NCI-H146 treated with DMSO at 0.1 percent for 48 hours (cell line): Measurements from ENCODE around the gene NPC1.
A peak's percentile ranks its signal among the peaks of the same experiment; 100 is the strongest.
"Not testable (repeated sequence)": the region's sequence is repeated elsewhere in the genome, so short reads cannot be mapped to it uniquely, and the experiment has no call there.

Experiments used
- DNase-seq: peaks from one replicate; lab custom pipeline; 2025; ENCODE audit not compliant: unreplicated experiment; lab: John Stamatoyannopoulos, UW

NPC1 gene

DNA sequence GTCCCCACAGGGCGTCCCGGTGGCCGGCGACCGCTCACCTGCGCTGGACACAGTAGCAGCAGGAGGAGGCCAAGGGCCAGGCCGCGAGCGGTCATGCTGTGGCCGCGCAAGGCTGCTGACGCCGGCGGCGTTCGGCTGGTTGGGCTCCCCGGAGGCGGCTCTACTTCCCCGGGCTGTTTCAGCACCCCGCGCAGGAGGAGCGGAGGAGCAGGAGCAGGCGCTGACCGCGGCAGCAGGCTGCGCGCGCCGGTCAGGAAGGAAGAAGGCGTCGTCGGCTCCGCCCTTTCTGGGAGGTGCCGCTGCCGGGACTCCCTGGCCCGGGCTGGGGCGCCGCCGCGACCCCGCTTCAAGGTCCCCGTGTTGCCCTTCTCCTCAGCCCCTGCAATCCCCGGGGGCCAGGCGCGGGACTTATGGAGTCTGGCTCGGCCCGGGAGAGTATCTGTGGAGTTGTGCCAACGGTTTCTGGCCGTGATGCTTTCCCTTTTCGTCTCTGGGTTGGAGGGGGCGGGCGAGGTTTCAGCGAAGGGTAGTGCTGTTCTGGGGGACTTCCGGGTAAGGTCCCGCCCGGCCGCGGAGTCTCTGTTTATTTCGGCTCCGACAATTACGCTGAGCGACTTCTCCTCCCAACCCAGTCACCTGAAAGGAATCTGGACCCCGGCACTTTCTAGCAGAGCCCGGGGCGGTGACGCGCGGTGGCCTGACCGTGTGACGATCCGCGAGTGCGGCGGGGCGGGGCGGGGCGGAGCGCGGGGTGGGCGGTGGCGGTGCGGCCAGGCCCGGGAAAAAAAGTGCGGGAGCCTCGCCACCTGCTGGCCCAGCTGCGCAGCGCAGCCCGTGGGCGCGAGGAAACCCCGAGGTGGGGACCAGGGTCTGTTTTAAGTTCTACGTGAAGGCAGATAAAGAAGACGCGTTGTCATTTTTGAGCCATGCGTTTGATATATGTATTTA lies at the start of gene NPC1:
NPC1 (minus strand) TSS at position 258 of the 948 bp plus-strand sequence; CDS start at position 95, 163 bp downstream.
- peak; percentile 94 for DNase-seq

DNA sequence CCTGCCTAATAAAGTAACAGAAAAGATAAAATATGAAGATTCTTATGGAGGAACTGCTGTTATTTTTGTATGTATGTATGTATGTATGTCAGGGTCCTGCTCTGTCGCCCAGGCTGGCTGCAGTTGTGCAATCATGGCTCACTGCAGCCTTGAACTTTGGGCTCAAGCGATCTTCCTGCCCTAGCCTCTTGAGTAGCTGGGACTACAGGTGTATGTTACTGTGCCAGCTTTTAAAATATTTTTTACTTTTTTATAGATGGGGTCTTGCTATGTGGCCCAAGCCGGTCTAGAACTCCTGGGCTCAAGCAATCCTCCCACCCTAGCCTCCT lies 49.7 kb upstream of the NPC1 start:
- DNase-seq, result no peak

DNA sequence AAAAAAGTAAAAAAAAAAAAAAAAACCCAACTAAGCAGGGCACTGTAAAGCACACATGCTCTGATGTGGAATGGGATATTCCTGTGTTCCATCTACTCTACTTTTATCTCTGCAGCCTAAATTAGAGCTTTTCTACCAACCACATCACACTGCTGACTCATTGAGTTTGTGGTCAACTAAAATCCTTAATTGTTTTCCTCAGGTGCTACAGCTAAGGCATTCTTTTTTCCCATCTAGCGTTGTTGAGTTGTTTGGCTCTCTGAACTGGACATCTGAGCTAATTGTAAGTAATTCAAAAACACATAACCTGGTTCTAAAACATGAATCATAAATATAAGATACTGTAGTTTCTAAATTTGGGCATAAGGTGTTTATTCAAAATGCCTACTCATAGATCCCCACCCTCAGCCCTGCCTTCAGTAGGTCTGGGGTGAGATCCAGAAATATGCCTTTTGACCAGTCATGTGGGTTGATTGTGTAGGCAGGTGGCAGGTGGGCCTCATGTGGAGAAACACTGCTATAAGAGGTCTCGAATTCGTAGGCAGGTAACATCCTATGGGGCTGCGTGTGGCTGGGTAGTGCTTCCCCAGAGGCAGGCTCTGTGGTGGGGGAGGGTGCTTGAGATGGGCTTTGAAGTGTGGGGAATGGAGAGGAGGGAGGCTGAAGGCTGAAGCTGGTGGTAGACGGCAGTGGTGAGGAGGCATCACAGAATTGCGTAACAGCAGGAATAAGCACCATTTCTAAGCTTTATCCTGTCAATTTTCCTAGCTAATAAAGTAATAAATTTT lies 49.2 kb upstream of the NPC1 start:
- DNase-seq, result no peak

DNA sequence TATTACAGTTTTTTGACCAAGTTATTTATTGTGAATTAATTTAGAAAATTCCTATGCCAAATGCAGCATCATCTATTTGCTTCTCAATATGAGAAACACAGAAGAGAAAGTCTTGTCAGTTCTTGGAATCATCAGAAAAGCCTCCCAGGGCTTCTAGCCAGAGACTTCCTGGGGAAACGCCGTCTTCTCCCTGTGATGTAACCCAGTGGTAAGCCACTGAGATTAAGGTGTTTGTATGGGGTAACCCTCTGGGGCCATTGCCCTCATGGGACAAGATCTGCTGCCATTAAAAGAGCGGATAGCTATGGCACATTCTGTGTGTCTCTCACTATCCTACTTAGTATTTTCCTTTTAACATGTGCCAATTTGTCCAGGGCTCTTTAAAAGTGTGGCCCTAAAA lies 48.4 kb upstream of the NPC1 start:
- no peak for DNase-seq

DNA sequence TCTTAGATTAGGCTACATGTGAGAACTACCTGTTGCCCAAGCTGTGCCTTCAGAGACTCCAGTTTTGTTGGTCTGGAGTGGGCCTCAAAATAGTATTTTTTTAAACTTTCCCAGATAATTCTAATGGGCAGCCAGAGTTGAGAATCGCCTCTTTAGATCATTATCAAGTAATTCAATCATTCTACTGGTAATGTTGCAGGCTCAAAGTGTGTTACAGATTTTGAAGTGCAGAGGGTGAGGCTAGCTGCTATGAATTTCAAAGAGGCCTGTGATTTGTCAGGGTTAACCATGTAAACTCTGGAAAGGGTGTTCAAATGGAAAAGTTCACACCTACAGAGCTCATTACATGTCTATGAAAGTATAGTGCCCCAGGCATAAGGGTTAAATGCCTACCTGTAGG lies 46.3 kb upstream of the NPC1 start:
- no peak for DNase-seq

DNA sequence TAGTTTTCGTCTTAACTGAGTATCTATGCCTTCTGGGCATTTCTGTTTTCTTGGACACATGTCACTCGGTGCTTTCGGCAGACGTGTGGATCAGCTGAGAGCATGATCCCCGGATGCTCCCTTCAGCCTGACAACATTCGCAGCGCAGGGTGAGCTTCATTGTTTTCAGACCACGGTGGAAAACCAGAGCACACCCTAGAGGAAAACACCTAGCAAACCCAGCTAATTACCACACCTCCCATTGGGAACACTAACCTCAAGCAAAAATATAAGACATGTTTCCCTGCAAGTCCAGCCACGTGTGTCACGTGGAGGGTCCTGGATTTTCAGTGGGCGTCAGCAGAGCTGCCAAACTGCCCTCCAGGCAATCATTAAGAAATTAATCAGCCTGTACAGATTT lies 45.4 kb upstream of the NPC1 start:
- DNase-seq, result peak; percentile 72

DNA sequence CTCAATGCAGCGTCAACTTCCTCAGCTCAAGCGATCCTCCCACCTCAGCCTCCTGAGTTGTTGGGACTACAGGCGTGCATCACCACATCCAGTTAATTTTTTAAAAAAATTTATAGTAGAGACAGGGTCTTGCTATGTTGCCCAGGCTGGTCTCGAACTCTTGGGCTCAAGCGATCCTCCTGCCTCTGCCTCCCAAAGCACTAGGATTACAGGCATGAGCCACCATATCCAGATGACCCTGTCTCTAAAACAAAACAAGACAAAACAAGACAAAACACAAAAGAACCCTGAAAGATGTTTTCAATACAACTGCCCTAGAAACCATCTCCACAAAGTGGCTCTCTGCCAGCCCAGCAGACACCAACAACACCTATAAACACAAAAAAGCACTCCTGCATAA lies 45.0 kb upstream of the NPC1 start:
- no peak for DNase-seq

DNA sequence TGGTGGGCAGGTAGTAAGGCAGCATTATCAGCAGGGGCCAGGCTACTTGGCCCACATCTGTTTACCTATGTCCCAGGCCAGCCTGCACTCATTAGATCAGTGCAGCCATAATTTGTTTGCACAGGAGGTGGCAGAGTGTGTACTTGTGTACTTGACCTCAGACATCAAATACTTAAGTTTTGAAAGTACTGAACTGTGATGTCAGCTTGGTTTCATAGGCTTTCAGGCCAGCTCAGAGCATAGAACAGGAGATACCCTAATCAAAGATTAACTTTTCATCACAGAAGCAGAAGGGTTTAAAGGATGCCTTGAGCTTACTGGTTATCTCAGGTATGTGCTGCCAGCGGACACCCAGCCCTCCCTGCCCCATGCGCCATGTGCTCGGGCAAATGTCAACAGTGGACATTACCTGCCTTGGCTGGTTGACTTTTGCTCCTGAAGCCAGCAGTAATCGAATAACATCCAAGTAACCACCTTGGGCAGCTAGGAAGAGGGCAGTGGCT lies 43.2 kb upstream of the NPC1 start:
- DNase-seq, result peak; percentile 21

DNA sequence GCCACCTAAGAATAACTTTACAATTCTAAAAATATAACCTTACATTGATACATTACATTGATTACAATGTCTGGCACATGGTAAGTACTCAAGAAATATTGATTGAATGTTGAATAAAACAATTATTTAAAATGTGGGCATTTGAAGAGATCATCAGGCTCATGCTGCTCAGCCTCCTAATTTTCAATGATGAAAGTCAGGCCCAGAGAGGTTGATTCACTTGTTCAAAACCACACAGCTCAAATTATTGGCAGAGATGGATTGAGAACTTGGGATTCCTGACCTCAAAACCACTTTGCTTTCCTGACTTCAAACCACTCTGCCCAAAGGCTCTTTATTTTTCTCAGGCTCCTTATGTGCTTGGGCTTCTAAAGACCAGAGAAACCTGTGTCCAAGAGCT lies 41.7 kb upstream of the NPC1 start:
- DNase-seq, result no peak

DNA sequence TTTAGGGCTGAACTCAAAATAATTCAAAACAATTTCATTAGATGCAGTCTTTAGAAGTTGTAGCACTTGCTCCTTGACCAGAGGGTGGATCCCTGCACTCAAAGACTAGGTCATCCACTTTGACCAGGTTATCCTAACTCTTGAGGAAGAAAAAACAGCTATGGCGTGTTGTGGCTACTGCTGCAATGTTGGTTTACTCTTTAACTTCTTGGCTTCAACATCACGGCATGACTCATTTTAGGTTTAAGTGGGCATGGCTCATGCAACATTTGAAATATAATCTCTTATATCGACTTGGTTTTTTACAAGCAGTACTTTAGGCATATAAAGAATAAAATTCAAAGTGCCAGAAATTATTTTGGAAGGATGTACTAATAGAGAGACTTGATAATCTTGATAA lies 41.0 kb upstream of the NPC1 start:
- DNase-seq, result no peak

DNA sequence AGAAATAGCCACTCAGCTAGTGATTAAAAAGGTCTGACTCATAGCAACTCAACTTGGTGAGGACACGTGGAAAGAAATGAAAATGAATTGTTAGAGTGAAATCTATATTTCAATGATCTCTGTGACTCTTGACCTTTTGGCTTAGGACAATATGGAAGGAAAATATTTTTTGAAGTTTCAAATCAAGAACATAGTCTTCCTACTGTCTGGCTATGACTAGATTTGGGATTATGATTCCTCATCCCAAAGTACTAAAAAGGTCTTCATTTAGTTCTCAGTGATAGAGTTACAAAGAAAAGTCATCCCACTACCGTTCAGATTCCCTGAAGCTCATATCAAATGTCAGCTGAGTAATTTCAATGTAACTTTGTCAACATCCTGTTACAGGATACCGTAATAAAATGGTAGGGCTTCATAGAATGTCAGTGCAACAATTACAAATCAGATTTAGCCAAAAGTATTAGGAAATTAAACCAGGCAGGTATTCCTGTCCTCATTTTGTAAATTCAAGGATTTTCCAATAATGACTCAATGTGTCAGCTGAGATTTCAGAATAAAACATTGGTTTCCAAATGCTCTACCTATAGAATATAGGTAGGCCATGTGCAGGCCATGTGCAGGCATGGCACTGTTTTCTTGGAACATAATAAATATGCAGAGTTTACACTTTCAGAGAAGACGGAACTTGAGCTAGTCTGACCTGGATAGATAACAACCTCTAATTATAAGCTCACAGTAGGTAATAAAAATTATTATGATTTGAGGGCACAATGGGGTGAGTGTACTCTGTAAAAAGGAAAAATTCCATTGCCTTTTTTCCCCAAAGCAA lies 40.4 kb upstream of the NPC1 start:
- no peak for DNase-seq

DNA sequence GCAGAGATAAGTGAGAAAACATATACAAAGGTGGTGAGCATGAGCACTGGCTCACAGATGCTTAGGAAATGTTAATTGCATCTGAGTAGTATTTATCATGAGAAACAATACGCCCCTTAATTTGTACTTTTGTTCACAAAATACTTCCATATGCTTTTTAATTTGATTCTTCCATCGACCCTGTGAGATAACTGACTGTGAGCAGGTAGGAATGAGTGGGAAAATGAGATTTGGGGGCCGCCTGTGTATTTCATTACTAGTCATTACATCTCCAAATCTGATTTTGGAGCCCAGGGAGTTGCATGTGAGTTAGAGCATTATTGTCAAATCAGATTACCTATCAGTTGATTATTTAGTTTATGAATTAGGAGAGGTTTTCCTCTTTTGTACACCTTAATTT lies 36.7 kb upstream of the NPC1 start:
- DNase-seq, result no peak

DNA sequence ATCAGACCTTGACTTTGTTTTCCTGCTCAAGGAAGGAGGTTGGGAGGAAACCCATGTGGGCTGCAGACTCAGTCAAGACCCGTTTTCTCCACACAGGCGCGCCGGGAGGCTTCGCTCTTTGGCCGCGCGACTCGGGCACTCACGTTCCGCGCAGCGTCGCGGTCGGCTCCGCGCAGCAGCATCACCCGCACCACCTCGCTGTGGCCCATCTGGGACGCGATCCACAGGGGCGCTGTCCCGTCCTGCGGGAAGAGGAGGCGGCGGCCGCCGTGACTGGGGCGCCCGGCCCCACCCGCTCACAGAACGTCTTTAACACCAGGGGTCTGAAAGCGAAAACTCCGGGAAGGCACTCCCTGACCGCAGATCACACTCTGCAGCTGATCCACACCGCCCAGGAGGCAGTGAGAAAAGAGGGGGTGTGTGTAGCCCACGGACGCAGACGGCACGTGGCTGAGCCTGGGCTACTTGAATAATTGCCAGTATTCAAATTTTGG lies 33.1 kb upstream of the NPC1 start:
- DNase-seq, result peak; percentile 44

DNA sequence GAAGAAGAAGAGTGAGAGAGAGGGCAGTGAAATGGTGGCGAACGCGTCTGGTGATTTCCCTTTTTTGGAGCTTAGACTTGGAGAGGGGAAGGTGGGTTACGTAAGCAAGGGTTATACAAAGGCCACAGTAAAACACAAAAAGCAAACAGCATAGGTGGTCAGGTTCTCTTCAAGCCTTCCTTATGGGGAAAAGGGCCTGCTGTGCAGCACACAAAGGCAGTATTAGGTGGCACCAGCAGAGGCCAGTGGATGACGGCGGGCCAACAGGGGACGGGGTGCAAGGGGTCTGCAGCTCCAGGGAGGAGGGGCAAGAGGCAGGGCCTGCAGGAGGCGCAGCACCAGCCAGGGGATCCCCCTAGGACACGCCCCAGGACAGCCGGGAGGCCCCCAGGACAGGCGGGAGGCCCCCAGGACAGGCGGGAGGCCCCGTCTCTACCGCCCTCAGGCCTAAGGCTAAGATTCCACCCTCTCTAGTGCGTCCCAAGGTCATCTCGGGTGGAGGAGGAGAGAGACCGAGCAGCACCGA lies 32.6 kb upstream of the NPC1 start:
- peak; percentile 50 for DNase-seq

DNA sequence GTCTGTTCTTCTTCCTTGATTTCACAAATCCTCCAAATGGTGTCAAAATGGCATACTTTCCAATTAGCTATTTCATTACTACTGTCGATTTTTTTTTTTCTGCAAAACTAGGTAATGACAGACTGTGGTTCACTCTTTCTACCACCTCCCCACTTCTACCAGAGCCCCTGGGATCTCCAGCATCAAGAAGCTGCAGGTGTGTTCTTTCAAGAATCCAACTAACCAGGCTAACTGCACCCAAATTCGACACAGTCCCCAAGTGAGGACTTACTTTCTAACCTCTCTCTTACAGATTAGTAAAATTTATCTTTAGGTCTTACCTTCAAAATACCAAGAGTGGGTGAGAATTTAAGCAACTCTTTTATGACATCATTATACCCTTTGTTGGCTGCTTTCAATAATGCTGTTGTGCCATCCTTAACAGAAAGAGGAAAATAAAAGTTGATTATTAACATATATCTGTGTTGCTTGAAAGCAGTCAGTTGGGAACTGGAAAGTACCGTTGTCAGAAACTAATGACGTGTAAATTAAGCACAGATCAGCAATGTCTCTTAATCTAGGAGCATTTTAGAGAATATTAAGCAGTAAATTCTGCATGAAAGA lies 31.2 kb upstream of the NPC1 start:
- DNase-seq, result no peak

DNA sequence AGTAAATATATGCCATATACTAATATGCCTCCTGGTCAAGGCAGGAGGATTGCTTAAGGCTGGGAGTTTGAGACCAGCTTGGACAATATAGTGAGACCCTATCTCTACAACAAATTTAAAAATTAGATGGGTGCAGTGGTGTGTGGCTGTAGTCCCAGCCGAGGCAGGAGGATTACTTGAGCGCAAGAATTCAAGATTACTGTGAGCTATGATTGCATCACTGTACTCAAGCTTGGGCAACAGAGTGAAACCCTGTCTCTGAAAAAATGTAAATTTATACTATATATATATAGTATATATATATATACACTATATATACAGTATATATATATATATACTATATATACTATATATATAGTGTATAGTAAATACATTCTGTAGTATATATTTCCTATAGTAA lies 30.0 kb upstream of the NPC1 start:
- DNase-seq, result no peak

DNA sequence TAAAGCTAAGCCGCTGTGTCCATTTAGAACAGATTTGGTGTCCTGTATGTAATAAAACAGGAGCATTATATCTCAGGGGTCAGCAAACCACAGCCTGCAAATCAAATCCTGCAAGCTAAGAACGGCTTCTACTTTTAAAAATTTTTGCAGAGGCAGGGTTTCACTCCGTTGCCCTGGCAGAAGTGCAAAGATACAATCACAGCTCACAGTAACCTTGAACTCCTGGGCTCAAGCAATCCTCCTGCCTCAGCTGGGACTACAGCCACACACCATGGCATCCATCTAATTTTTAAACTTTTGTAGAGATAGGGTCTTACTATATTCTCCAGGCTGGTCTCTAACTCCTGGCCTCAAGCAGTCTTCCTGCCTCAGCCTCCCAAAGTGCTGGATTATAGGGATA lies 28.6 kb upstream of the NPC1 start:
- no peak for DNase-seq

DNA sequence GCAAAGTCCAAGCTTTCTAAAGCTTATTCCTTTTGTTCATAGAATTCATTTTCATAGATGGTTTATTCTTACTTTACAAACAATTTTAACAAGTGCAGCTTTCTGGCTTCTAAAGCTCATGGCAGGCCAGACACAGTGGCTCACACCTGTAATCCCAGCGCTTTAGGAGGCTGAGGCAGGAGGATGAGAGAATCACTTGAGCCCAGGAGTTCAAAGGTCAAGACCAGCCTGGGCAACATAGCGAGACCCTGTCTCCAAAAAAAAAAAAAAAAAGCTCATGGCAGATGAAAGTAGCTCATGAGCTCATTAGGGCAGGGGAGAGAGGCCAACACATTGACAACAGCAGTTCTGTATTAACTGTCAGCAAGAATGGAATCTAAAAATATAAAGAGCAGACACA lies 28.1 kb upstream of the NPC1 start:
- DNase-seq, result no peak

DNA sequence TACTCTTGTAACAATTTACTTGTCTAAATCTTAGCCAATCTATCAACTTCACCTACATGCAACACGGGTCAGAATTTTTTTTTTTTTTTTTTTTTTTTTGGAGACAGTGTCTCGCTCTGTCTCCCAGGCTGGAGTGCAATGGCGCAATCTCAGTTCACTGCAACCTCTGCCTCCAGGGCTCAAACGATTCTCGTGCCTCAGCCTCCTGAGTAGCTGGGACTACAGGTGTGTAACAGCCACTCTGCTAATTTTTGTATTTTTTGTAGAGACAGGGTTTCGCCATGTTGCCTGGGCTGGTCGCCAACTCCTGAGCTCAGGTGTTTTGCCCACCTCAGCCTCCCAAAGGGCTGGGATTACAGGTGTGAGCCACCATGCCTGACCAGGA lies 26.8 kb upstream of the NPC1 start:
- DNase-seq, result not testable (repeated sequence)

DNA sequence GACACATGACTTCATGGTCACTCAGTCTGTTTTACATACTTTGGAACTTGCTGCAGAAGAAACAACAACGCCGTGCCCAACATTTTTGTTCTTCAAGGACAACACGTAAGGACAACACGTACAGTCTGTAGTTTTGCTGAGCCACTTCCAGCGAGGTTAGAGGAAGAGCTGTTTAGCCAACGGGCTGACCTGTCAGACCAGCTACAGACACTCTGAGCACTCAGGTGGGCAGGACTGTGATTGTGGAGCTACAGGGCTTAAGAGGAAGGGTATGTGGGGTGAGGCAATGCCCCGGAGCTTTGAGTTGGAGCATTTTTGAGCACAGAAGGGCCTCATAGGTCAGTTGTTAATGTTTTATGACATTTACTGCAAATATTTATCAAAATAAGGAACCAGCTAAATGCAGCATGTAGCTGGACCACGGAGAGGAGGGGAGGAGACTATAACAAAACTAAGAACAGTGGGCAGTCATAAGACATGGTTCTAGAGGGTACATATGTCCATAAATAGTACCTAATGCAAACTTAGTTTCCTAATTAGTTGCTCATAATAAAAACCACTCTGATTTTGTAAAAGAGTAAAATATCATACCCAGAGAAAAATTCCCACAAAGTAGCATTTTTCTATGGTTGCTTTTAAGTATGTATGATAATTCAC lies 26.3 kb upstream of the NPC1 start:
- DNase-seq, result no peak
